ENCODE measurements around the gene RINL. TPM values are rescaled to one million over a fixed set of nuclear protein-coding genes. Genes with fewer than 3 reads are reported as not detected.
A peak's percentile ranks its signal among the peaks of the same experiment; 100 is the strongest.

RINL gene
- polyA plus RNA-seq, 1 of the 3 experiments (the other 2 are of a cell fraction) = 3.8 TPM

- Histone ChIP-seq H3K4me3 (ENCODE audit: low read depth in 2 of 2, low read length in 1 of 2) (no peak overlapping the region), H4K20me1 (ENCODE audit: insufficient read depth) (peaks cover 34% of the 10 kb centered on the region), H3F3A (replicated peaks; ENCODE audit: insufficient read depth) (peaks cover 73% of the 10 kb centered on the region), H2AFZ (ENCODE audit: low read depth) (no peak overlapping the region), H3K4me2 (peak overlapping the region; percentile 21; the same call in 1 of the 2 replicates), H3K27ac (ENCODE audit: low read depth in 2 of 2, low read length in 1 of 2) (peak overlapping the region; percentile 68 to 82), H3K27me3 (ENCODE audit: insufficient read depth) (no peaks in the 10 kb centered on the region), H3K36me3 (replicated peaks in 1 of 2; ENCODE audit: control insufficient read depth in 1 of 2, insufficient read depth in 2 of 2, low read length in 1 of 2) (peaks cover 36 to 46% of the 10 kb centered on the region in 2 experiments), H3K9me2 (no peaks in the 10 kb centered on the region), H3K9ac (peak overlapping the region; percentile 0; the same call in 1 of the 2 replicates), H3K9me3 (no peaks in the 10 kb centered on the region), H3K79me2 (ENCODE audit: insufficient read depth) (peaks cover 25% of the 10 kb centered on the region), H3K4me1 (ENCODE audit: control insufficient read depth in 1 of 2, insufficient read depth in 2 of 2, low read depth in 1 of 2, low read length in 1 of 2) (peaks cover 33 to 68% of the 10 kb centered on the region in 2 experiments; a peak in 3 of 4 replicates)
- WGBS (ENCODE audit: low lambda C conversion rate) = 81% methylated on average over 8 of the region's 8 CpGs
- POLR2A ChIA-PET = no interaction called here
- CTCF ChIA-PET = no interaction called here
- DNase-seq = no peak
- no peak for TF ChIP-seq NFIC (IDR thresholded peaks at IDR 0.05; ENCODE audit: borderline replicate concordance)
- TF ChIP-seq FOXJ3 (CRISPR knock-in tag; IDR thresholded peaks at IDR 0.05) = no peak
- TF ChIP-seq, protein P1, sequence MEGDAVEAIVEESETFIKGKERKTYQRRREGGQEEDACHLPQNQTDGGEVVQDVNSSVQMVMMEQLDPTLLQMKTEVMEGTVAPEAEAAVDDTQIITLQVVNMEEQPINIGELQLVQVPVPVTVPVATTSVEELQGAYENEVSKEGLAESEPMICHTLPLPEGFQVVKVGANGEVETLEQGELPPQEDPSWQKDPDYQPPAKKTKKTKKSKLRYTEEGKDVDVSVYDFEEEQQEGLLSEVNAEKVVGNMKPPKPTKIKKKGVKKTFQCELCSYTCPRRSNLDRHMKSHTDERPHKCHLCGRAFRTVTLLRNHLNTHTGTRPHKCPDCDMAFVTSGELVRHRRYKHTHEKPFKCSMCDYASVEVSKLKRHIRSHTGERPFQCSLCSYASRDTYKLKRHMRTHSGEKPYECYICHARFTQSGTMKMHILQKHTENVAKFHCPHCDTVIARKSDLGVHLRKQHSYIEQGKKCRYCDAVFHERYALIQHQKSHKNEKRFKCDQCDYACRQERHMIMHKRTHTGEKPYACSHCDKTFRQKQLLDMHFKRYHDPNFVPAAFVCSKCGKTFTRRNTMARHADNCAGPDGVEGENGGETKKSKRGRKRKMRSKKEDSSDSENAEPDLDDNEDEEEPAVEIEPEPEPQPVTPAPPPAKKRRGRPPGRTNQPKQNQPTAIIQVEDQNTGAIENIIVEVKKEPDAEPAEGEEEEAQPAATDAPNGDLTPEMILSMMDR (IDR thresholded peaks at IDR 0.05) = no peak
- TF ChIP-seq TEAD4 (IDR thresholded peaks at IDR 0.05; ENCODE audit: borderline replicate concordance, insufficient read depth) = no peak
- TF ChIP-seq TCF12 (IDR thresholded peaks at IDR 0.05) = no peak
- no peak for TF ChIP-seq RAD21 (IDR thresholded peaks at IDR 0.05; ENCODE audit: low read length)
- no peak for TF ChIP-seq YY1 (IDR thresholded peaks at IDR 0.05; ENCODE audit: low read depth)
- TF ChIP-seq JUND (IDR thresholded peaks at IDR 0.05) = no peak
- TF ChIP-seq ELF1 (IDR thresholded peaks at IDR 0.05) = no peak
- no peak for TF ChIP-seq USF2 (IDR thresholded peaks at IDR 0.05; ENCODE audit: borderline replicate concordance, low read depth, low read length)
- TF ChIP-seq MEF2A (IDR thresholded peaks at IDR 0.05; ENCODE audit: borderline replicate concordance, low read depth) = no peak
- no peak for TF ChIP-seq RXRA (IDR thresholded peaks at IDR 0.05; ENCODE audit: borderline replicate concordance, low read depth)
- TF ChIP-seq SIN3A (IDR thresholded peaks at IDR 0.05; ENCODE audit: borderline replicate concordance, low read depth, low read length) = no peak
- TF ChIP-seq POLR2AphosphoS5 (IDR thresholded peaks at IDR 0.05; ENCODE audit: low read depth, low read length) = no peak
- TF ChIP-seq, protein P2, sequence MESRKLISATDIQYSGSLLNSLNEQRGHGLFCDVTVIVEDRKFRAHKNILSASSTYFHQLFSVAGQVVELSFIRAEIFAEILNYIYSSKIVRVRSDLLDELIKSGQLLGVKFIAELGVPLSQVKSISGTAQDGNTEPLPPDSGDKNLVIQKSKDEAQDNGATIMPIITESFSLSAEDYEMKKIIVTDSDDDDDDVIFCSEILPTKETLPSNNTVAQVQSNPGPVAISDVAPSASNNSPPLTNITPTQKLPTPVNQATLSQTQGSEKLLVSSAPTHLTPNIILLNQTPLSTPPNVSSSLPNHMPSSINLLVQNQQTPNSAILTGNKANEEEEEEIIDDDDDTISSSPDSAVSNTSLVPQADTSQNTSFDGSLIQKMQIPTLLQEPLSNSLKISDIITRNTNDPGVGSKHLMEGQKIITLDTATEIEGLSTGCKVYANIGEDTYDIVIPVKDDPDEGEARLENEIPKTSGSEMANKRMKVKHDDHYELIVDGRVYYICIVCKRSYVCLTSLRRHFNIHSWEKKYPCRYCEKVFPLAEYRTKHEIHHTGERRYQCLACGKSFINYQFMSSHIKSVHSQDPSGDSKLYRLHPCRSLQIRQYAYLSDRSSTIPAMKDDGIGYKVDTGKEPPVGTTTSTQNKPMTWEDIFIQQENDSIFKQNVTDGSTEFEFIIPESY (IDR thresholded peaks at IDR 0.05; ENCODE audit: borderline replicate concordance, low read depth) = no peak
- TF ChIP-seq EP300 (IDR thresholded peaks at IDR 0.05; ENCODE audit: borderline replicate concordance in 1 of 2, low read depth in 1 of 2, low read length in 1 of 2) = no peak
- no peak for TF ChIP-seq FOXM1 (IDR thresholded peaks at IDR 0.05; ENCODE audit: low read depth)
- TF ChIP-seq, protein P3, sequence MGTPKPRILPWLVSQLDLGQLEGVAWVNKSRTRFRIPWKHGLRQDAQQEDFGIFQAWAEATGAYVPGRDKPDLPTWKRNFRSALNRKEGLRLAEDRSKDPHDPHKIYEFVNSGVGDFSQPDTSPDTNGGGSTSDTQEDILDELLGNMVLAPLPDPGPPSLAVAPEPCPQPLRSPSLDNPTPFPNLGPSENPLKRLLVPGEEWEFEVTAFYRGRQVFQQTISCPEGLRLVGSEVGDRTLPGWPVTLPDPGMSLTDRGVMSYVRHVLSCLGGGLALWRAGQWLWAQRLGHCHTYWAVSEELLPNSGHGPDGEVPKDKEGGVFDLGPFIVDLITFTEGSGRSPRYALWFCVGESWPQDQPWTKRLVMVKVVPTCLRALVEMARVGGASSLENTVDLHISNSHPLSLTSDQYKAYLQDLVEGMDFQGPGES (IDR thresholded peaks at IDR 0.05; ENCODE audit: low read depth, low read length) = no peak
- TF ChIP-seq CHD2 (IDR thresholded peaks at IDR 0.05; ENCODE audit: low read length, partially characterized antibody) = no peak
Measured at GRCh38 chr19:38836159-38836982, 41.7 kb downstream of the RINL start.
